GM15510 (cell line): Measurements from ENCODE around the gene NATD1.

ENCODE experiments used
- POLR2A ChIP-seq: IDR thresholded peaks from 3 replicates; pipeline ENCODE4 v1.6.1; 2011; ENCODE audit warnings: borderline replicate concordance; ENCODE audit not compliant: insufficient read length; ENCODE audit errors: extremely low read depth

Gene NATD1, protein sequence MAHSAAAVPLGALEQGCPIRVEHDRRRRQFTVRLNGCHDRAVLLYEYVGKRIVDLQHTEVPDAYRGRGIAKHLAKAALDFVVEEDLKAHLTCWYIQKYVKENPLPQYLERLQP

DNA sequence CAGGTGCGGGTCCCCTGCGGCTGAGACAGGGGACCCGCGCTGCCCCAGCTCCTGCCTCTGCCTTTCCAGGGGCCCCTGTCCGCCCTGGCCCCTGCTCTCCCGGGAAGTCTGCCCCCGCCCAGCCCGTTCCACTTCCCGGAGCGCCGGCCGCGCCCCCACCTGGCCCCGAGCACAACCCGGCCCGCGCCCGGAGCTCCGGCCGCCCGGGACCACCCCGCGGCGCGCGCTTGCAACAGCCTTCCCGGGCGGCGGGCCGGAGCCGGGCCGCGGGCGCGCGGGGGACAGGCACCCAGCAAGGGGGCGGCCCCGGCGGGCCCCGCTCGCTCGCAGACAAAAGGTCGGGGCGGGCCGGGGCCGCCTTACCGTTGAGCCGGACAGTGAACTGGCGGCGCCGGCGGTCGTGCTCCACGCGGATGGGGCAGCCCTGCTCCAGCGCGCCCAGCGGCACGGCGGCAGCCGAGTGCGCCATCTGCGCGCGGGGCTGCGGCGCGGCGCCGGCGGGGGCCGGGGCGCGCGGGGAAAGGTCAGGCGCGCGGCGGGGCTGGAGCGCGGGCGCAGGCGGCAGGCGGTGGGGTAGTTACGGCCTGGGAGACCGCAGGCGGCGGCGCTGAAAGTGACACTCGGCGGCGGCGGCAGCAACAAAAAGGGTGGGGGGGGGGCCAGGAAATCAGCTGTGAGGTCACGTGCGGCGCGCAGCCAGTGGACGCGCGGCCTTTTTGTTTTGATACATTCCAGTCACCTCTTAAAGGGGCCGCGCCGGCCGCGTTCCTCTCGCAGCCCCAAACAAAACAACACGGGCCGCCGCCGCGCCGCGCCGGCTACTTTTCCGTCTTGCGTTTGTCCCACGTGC lies at the start of gene NATD1:
Gene NATD1 (minus strand): TSS at position 615 of the 850 bp plus-strand sequence. CDS start 146 bp downstream, at position 469.
- TF ChIP-seq POLR2A, result peak; percentile 40

DNA sequence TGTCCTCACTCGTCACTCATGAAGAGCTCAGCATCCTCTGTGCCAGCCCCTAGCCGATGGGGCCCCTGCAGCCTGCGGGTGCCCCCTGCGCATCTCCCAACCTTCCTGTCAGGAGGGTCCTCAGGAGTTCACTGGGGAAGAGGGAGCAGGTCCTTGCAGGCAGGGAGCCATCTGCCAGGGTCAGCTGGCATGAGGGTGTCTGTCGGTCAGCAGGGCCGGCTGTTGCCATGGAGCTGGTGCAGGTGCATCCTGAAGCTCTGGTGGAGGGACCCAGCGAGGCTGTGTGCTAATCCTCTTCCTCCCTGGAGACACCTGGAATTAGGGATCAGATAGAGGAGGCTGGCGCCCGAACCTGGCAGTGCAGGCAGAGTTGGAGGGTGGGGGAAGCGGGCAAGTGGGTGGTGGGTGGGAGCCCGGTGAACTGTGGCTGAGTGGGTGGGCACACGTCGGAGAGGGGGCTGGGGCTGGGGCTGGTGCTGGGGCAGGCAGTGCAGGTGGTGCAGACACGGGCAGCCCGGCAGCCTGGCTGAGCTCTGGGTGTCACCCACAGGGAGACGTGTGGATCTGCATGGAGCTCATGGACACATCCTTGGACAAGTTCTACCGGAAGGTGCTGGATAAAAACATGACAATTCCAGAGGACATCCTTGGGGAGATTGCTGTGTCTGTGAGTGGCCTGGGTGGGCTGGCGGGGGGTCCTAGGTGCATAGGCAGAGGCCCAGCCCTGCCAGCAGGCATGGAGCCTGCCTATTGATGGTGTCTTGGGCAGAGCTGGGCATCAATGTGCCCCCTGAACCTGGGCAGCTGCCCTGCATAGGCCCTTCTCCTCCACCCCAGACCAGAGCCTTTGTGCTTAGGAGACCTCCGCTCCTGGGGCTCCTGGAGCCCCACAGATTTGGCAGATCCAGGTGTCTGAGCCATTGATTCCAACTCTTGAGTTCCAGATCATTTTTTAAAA lies 48.7 kb upstream of the NATD1 start:
- TF ChIP-seq POLR2A, result no peak

GRCh38 chr17:21300601-21301571 lies 47.7 kb upstream of the NATD1 start:
- TF ChIP-seq POLR2A, result no peak

- TF ChIP-seq POLR2A, result no peak
These were observed 46.9 kb upstream of the NATD1 start for GRCh38 chr17:21299981-21300600.

GRCh38 chr17:21298983-21299519 lies 45.8 kb upstream of the NATD1 start:
- no peak for TF ChIP-seq POLR2A

DNA sequence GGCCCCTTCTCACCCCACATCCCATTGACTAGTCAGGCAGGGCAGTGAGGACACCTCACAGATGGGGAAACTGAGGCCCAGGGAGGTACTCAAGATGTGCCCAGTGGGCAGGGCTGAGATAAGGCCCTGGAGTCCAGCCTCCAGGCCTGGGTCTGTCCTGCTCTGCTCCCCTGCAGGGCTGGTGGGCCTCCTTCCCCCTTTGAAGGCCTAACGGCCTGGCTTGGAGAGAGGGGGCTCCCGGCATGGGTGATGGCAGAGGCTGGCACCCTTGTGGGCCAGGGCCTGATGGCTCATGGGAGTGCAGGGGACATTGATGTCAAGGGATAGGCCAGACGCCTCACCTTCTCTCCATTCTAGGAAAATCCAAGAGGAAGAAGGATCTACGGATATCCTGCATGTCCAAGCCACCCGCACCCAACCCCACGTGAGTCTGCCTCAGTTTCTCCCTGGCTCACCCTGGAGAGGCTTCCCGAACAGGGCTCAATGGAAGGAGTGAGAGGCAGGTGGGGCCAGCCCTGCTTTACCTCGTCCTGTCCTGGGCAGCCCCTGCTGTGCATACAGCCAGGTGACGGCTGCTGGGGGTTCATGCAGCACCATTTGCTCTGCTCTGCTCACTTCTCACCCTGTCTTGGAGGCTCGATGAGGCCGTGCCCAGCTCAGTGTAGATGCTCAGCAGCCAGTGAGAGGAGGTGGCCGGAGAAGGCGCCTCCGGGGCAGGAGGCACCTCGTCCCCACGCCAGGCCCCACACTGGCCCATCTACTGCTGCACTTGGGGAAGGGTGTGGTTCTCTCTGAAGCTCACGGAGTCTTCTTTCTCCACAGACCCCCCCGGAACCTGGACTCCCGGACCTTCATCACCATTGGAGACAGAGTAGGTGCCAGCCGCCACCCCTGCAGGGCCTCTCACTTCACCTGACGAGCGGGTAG lies 45.1 kb upstream of the NATD1 start:
- TF ChIP-seq POLR2A, result no peak

GRCh38 chr17:21297597-21297996 lies 44.4 kb upstream of the NATD1 start:
- TF ChIP-seq POLR2A, result no peak

- TF ChIP-seq POLR2A, result no peak
These were observed 43.9 kb upstream of the NATD1 start for GRCh38 chr17:21297026-21297520.

GRCh38 chr17:21296097-21297025 lies 43.2 kb upstream of the NATD1 start:
- TF ChIP-seq POLR2A, result no peak

DNA sequence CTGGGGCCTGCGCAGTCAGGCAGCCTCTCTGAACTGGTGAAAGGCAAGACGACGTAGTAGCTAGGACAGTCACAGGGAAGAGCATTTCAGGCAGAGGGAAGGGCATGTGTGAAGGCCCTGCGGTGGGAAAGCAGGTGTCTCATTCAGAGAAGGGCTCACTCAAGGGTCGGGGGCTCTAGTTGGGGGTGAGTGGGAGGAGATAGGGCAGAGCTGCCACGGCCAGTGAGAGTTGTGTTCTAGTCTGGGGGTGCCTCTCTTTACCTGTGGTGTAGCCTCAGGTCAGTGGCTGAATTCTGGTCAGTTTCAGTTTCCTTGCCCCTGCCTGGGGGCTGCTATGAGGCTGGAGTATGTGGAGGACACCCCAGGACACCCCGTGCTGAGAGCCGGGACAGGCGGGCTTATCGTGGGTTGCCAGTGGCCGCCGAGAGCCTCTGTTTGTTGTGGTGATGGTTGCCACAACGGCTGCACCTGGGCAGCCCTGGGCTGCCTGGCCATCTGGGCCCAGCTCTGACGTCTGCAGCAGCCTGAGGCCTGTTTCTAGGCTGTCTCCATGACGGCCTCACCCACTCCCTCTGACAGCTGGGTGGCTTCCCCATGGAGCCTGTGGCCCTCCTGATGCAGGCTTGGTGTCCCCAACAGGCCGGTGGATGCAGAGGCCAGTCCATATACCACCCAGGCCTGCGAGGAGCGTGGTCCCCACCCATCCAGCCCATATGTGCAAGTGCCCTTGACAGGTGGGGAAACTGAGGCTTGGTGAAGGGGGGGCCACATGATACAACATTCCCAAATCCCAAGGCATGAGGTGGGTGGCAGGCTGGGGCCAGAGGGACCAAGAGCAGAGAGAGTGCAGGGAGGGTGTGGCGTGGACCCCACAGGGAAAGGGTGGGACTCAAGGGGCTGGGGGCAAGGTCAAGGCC lies 42.1 kb upstream of the NATD1 start:
- no peak for TF ChIP-seq POLR2A

GRCh38 chr17:21294321-21295035 lies 41.3 kb upstream of the NATD1 start:
- no peak for TF ChIP-seq POLR2A
